Activated T-cell treated with anti-CD3 and anti-CD28 coated beads for 4 hours (primary cell): ENCODE data around the gene DHRS12.

Experiments
- DNase-seq: peaks from one replicate; pipeline ENCODE4 v3.0.0-alpha.2; 2020

Gene DHRS12

DNA sequence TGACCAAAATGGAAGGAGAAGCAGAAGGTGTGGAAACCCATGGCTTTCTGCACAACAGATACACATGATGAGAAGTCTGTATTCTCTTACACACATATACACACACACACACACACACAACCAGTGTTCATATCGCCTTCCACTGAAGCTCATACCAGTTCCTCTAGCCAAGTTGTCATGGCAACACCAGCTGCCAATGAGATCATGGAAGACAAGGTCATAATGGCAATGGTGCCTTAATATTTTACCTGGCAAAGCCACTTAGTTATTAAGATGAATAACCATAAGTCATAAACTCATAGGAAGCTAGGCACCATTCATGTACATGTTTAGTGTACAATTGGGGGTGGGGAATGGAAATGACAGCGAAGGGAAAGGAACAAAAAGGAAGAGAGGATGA lies 2.6 kb upstream of the DHRS12 start:
- DNase-seq = no peak

DNA sequence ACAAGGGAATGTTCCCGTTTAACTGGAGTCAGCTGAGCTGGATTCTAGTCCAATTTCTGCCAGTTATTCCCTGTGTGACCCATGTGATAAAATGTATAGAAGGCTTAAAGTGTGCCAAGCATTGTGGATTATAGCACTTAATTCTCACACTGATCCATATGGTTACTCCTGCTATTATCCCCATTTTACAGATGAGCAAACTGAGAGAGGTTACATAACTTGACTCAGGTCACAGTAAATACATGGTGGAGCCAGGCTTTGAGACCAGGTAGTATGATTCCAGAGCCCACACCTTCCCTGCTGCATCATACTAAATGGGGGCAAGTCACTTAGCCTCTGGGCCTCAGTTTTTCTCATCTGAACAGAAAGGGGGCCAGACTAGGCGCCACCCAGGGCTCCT lies 2.0 kb upstream of the DHRS12 start:
- DNase-seq = no peak

DNA sequence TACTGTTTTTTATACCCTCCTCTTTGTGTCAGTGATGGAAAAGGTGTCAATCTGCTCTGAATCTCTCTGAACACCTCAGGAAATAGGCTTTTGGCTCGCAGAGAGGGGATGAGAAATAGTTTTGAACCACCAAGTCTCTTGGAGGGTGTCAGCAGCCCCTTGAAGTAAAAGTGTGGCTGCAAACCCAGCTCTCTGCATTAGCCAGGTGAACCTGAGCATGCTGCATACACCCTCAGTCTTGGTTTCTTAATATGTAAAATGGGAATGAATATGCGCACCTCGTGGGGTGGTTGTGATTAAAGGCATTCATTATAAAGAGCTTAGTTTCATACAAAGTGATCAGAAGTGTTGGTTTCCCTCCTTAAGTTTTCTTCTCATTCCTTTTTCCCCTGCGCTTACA lies 1.4 kb upstream of the DHRS12 start:
- no peak for DNase-seq

DNA sequence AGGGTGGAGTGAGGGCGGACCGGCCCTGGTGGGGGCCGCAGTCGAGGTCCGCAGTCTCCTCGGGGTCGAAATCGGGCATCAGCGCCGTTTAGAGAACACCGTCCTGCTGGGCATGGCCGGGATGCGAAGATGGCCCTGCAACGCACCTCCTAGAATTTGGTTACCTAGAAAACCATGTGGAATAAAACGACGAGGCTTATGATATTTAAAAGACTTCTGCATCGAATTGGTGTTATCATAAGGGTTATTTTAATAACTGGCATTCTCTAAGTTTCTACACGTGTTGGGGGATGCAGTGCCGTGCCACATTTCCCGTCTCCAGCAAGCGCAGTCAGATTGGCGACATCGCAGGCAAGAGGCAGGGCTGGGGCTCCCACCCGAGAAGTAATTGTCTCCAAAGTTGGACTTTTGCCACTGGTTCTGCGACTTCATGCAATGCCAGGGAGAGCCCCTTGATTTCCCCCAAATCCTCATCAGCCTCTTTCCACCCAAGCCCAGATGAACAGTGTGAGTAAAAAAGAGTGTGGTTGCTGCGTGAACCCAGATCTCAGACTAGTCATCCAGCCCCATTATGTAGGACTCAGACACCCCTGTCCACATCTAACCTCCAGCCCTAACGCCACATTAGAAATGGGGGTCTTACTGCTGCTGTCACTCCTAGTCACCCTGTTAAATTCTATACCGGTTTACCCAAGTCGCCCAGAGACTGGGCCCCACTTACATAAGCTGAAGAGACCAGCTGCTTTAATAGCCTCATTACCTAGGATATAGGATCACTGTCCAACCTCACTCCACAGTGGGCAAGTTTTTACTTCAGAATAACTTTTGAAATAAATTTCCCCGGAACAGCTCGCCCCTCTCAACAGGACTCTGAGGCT lies 571 bp upstream of the DHRS12 start:
- no peak for DNase-seq

DNA sequence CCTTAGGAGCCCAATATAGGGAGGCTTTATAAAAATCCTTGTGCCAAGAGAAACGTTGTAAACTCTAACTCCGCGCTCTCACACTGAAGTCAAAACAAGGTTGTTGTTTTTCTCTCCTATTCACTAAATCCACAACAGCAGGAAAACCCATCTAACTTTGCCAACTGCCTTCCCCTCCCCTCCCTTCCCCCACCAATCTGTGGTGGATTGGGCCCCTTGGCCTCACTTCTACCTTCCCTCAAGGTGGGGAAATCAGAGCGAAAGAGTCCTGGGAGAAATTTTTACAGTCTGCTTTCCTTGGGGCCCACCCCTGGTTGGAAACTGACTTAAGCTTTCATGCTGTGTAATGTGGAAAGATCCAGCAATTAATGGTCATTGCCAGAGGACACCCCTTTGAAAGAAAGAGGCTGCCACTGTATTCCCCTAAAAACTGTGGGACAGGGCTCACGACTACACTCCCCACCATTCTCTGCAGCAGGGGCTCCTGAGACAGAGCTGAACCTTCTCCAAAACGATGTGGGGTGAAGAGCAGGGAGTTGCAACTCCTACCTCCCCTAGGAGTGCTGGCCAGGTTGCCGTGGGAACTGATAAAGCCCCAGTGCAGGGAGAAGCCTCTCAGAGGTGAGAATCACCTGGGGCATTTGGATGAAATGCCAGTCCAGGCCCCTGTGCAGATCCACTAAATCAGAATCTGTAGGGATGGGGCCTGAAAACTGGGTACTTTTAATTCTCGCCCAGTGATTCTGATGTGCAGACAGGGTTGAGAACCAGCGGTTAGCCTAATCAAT lies 1.1 kb downstream of the DHRS12 start:
- no peak for DNase-seq

DNA sequence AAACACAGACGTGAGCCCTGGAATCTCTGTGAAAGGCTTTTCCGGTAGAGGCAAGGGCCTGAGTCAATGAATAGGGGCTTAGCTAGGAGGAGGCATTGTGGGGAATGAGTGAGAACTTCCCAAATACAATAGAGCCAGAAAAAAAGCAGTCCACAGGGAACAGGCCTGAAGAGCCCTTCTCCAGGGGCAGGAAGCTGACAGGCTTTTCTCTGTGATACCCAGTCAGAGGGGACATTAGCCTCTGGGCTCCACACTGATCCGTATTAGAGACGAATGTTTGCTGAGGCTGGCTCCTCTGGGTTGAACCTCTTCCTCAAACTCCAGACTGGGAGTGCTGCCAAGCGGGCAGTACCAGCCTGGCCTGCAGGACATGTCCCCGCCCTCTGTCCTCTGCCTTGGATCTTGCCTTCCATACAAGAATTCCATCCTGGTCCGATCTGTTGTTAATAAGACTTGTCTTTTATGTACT lies 2.3 kb downstream of the DHRS12 start:
- DNase-seq = no peak

DNA sequence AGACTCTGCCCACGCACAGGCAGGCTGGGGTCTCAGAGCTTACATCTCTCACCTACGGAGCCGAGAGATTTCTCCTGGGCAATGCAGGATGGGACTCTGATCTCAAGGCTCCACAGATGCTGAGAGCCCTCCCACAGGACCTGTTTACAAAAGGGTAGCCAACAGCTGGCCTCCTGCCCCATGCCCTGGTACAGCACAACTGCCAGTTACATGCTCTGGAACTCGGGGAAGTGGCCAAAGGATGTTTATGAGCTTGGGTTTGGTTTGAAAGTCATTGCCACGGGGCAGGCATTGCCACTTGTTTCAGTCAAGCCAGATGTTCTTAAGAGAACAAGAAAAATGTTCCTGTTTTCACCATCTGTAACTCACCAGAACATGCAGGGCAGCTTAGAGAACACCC lies 3.5 kb downstream of the DHRS12 start:
- no peak for DNase-seq

DNA sequence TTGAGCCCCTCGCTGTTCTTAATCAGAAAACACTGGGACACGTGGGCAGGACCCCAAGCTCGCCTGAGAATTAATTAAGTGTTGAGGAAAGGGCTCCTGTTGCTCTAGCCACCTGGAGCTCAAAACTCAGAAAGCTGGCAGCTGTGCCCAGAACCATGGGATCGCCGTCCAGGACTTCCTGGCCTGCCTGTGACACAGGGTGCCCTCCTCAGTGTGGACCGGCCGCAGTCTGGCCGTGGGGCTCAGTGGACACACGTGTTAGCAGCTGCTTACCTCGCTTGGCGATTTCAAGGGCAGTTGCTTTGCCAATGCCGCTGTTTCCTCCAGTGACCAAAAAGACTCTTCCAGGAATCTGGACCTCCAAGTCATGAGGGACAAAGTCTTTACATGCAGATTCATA lies 4.7 kb downstream of the DHRS12 start:
- no peak for DNase-seq

DNA sequence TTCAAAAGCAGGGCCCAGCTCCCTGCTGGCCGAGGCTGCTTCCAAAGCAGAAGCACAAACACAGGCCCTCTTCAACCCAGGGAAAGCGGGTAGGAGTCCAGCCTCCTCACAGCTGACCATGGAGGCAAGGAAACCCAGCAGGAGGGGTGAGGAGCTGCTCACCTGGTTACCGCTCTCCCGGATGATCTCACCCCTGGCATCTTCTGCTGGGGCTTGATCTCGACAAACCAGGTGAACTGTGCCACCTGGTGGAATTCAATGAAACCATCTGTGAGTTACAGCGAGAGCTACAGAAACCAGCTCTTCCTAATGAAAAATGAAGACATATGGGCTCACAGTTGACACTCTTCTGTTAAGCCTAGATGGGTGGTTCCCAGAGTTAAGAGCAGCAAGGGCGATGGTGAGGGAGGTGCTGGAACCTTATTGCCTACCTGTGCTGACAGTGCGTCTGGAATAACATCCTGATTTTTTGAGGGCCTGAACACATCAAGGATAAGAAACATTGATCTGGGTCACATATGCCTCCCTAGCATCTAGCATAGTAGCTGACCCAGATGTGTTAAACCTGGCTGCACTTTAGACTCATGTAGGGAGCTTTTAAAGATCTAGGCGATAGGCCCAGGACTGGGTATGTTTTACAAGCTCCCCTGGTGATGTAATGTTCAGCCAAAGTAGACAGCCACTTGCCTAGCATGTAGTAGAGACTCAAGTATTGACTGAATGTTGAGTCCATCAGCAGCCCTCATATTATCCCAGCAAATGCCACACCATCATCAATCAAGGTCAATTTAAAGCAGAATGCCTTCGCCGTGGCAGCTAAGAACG lies 6.1 kb downstream of the DHRS12 start:
- DNase-seq = no peak

DNA sequence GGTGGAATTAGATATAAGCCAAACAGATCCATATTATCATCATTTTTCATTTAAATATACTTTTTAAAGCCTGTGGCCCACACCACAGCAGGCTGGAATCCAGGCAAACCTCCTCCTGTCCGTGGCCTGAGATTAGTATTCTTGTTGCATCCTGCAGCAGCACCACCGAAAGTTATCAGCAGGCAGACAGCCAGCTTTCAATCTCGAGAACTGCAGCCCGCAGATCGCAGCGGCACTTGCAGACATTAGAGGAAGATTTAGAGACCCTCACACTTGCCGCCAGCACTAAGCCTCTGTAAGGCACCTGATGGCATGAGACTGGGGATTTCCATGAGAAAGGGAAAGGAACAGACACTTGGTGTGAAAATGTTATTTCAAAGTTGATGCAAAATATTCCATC lies 7.4 kb downstream of the DHRS12 start:
- DNase-seq = no peak

DNA sequence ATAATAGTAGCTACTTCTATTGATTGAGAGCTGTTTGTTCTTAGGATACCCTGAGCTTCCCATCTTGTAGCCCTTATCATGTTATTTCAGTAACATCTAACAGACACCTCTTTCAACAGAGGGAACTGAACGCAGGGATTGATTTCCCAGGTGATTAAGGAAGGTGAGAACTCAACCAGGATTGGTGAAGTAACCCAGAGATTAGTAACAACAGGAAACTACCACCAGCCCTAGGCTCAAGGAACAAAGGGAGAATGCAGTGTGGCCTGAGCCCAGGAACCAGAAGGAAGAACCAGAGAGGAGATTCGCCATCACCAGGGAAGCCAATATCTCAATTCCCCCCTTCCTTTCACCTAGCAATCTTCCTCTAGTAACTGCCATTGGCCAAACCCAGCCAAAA lies 8.5 kb downstream of the DHRS12 start:
- DNase-seq = no peak

DNA sequence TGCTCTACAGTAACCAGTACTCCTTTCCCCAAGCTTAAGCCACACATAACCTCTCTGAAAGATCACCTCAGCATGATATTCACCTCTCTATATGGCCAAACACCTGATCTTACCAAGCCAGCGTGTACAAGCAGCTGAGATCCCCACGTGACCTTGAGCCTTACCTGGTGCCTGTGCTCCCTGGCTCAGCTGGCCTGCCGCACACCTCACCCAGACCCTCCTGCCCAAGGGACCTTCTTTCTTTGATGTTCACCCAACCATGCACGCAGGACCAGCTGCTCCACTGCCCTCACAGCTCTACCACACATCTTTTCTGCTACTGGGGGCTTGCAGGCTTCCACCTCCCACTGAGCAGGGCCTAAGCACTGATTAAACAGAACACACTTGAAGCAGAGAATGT lies 9.0 kb downstream of the DHRS12 start:
- no peak for DNase-seq

DNA sequence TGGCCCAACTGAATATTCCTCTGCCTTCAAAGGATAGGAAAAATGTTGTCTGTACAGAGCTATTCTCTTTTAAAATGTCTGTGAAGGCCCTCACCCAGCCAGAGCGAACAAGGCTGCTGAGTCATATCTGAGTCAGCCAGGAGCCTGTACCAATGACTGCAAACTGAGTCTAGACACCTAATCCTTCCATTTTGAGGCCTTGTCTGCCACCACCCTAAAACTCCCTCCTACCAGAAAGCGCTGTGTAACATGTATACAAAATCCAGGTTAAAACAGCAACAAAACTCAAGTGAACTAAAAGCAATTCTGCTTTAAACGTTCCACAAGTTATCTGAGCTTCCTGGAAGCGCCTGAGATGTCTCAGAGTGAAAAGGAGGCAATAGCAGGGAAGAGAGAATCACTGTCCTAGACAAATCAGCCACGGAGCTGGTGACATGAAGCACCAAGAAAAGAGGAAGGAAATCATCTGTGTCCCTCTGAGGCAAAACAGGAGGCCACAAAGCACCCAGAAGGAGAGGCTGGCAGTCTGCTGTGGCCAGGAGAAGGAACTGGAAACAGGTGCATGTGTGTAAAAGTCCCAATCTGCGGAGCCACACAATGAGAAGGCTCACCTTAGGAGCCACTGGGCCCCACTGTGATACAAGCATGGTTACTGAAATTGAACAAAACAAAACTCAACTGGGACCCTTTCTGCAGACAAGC lies 10.2 kb downstream of the DHRS12 start:
- no peak for DNase-seq

DNA sequence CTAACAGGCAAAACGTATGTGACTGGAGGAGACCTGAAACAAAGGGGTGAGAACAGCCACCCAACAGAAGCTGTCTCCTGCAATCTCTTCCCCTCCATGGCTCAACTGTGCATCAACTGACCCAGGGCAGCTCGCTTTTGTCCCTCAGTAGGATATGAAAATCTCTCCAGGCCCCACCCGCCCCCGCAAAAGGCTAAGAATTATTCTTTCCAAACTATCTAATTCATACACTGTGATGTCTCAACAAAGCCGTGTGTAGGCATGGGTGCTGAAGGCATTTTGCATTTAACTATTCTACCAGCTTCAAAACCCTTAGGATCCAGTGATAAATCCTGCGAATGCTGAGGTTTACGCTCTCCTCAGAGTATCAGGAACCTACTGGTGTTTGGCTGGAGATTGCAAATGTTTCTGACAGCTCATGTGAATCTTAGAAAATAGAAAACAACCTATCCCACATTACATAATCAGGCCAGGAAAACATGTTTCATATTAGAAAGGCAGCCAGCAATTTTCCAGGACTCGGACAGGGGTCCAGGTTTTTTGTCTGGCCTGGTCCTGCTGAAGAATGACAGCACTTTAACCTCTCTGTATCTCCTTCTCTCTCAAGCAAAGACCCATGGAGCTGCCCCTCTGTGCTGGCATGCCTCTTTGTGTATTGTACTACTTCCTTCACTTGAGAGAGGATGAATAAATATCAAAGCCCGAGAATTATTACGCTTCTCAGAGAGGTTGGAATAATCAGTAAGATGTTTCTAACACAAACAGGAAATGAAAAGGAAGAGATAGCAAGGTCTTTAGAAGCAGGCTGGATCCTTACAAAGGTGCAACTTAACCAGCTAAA lies 17.3 kb downstream of the DHRS12 start:
- DNase-seq = no peak

DNA sequence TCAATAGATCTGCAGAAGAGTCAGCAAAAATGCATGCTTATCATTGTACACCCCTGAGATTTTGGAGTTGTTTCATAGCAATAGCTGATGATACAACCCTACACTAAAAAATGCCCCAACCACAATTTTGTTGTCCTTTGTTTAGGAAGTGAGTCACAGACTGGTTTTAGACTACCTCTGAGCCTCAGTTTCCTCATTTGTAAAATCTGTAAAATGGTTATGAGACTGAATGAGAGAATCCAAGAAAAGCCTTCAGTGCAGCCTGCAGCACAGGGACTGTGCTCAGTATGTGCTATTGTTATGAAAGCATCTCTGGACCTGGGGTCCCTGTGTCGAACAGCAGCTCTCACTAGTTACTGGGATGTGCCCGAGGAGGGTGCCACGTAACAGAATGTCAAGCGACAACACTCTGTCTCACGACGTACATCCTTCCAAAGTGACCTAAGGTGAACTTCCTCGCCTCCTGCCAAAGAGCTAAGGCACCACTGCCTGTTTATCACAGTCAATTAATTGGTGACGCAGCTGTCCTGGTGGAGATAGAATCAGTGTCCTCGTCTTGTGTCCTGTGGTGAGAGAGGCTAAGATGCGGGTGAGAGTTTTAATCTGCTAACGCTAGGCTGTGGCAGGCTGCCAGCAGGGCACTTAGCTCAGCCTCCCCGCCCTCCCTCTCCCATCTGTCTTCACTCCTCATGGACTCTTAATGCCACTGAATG lies 18.1 kb downstream of the DHRS12 start:
- DNase-seq = no peak

DNA sequence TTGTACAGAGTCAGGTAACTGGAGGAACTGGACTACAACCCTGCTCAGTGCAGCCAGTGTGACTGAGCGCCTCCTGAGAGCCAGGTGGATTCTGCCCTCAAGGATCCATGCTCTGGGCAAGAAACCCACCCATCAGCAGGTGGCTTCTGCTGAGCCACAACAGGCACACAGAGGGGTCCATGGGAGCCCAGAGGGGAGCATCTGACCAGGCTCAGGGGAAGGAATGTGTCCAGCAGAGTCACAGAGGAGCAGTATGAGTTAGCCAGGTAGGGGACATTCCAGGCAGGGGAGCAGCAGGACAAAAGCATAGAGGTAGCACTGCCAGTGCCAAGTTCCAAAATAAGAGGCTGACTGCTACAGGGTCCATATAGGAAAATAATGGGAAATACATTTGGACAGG lies 19.9 kb downstream of the DHRS12 start:
- DNase-seq = no peak

DNA sequence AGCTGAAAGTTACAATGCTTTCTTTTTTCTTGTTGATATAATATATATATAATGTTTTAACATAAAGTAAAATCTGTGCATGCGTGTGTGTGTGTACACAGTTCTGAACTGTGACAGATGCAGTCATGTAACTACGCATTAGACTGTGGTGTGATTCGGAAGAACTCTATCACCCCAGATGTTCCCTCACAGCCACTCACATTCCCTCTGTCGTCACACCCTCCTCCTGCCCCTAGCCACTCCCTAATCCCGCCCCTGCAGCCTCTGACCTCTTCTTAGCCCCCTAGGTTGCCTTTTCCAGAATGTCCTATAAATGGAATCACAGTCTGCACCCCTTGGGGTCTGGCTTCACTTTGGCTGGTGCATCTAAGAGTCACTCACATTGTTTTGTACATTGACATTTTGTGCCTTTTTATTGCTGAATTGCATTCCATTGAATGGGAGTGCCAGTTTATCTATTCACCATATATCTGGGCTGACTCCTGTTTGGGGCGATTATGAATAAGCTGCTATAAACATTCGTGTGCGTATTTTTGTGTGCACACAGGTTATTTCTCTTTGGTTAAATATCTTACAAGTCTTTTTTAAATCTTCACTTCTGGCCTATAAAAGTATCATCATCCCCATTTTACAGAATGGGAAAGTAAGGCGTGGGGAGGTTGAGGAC lies 20.4 kb downstream of the DHRS12 start:
- DNase-seq = no peak

DNA sequence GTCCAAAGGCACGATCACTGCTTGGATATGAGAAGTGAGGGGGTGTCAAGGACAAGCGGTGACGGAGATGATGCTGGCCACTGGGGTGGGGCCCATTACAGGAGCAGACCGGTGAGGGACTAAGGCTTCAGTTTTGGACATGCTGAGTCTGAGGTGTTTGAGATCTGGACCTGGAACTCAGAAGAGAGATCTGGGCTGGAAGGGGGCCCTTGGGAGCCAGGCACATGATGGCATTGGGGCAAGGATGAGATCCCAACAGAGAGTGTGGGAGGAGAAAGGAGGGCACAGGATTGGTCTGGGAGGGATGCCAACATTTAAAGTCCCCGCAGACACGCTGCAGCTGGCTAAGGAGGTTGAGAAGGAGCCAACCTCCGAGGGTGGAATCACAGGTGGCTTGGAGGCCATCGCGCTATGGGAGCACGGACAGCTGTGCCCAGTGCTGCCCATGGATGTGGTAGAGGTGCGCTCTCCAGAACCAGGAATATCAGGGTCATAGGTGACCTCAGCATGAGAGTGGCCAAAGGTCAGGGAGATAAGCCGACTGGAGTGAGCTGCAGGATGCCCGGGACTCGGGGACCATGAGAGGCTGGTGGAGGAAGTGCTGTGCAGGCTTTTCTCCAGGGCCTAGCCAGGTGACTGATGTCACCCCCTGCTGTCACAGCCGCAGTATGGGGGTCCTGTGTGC lies 21.8 kb downstream of the DHRS12 start:
- DNase-seq = no peak

DNA sequence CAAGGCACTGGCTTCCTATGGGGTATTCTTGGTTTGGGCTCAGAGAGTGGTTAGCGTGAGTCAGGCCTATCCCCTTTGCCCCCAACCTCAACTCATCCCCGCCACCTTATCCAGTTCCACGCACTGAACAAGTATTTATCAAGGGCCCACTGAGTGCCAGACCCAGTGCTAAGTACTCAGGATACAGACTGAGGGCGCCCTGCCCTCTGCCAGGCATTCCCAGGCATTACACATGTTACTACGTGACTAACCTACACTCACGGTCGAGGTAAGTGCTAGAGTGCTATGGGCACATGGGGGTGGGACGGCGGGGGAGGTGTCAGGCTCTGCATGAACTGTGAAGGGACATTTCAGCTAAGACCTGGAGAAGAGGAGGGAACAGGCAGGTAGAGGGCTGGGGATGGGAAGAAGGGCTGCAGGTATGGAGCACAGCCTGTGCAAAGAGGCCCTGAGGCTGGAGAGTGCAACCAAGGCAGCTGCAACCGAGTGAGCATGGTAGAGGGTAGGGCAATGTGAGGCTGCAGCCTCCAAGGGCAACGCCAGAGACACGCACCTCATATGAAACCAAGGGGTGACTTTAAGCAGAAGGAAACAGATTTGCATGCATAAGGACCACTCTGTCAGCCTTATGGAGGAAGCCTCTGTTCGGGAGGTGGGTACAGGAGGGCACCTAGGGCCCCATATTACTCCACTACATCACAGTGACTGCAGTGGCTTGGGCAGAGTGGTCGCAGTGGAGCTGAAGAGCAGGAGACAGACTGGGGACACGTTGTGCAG lies 22.5 kb downstream of the DHRS12 start:
- no peak for DNase-seq
